Measurements from ENCODE around the gene GALK2.
"Not testable (repeated sequence)": the region's sequence is repeated elsewhere in the genome, so short reads cannot be mapped to it uniquely, and the experiment has no call there.

GALK2 gene

DNA sequence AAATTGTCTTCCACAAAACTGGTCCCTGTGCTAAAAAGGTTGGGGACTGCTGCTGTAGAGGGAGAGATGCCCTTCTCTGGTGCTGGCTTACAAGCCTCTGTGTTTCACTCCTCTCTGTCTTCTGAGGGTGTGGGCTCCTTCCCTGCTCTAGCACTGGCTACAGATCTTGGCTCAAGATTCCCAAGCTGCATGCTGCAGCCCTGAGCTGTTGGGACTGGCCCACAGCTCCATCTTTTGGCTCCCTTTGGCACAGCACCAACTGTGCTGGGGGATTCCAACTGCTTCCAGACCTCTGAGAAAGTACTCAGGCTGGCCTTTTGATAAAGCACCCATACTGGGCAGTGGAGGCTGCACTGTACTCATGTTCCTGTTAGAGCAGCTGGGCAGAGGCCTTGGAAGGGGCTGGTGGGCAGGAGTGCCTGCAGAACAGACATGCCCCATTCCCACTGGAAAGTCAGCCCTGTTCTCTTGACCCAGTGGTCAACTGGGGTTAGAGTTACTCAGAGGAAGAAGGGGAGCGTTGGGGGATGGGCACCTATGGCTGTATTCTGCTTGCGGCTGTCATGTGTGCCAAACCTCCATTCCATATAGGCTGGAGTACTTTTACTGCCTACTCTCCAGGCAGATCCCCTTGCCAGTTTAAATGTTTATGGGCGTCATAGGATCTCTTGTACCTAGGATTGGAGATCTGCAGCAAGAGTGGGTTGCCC, 55.7 kb downstream of the GALK2 start:
- peak in 1 of 2 experiments; percentile 9 for DNase-seq

DNA sequence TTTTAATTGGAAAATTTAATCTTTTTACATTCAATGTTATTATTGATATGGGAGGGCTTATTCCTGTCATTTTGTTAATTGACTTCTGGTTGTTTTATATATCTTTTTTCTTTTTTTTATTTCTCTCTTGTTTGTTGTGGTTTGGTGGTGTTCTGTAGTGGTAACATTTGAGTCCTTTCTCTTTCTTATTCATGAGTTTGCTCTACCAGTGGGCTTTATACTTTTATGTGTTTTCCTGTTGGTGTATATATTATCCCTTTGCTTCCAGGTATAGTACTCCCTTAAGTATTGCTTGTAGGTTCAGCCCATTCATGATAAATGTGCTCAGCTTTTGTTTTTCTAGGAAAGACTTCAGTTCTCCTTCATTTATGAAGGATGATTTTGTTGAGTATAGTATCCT, 57.6 kb downstream of the GALK2 start:
- DNase-seq, result no peak

DNA sequence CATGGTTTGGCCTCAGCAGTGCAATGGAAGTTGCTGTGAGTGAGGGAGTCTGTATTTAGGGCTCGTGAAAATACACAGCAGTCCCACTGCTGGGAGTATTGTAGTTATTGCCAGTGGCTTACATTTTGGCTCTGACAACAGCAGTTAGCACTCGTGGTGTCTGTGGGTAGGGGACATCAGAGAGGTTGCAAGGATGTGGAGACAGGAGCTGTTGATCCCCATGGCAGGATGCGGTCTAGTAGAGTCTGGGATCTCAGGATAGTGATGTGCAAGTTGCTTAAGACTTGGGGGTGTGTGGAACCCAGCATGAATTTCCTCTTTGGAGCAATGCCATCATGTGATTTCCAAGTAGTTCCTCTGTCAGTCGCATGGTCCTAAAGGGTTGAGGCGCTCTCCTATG, 59.9 kb downstream of the GALK2 start:
- no peak for DNase-seq

DNA sequence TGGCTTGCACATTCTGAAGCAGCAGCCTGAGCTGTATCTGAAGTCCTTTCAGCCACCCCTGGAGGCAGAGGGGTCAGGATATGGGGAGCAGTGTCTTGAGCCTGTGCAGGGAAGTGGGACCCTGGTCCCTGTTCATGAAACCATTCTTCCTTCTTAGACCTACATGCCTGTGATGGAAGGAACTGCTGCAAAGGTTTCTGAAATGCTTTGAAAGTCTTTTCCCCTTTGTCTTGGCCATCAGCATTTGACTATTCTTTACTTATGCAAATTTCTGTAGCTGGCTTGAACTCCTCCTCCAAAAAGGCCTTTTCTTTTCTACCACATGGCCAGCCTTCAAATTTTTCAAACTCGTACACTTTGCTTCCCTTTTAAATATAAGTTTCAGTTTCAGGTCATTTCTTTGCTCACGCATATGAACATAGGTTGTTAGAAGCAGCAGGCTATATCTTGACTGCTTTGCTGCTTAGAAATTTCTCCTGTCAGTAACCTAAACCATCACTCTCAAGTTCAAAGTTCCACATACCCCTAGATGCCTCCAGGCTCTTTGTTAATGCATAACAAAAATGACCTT, 62.3 kb downstream of the GALK2 start:
- no peak for DNase-seq

DNA sequence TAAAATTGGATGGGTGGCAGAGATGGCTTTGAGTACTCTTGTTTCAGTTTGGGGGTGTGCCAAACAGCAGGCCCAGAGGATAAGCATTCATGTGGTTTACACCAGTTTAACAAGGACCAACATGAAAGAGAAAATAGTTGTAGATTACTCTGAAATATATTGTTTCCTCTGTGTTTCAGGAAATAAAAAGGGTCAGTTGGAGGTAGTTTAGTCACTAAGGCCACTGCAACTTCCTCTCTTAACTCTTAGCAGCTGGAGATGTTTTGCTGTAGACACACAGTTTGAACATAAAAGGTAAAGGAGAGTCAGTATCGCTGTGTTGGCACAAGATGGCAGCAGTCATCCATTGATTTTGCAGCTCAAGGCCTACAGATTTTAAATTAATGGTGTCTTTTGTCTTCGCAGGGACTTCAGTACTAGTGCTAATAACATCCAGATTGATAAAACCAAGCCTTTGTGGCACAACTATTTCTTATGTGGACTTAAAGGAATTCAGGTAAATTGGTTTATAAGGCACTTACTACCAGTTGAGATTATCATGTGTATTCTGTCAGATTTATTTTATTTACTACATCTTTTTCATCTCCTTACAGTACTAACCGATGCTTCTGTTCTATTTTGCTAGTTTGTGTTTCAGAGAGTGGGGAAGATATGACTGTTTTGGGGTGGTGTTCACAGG, 65.5 kb downstream of the GALK2 start:
- DNase-seq, result peak; percentile 21 to 28

GRCh38 chr15:49236869-49237268, 66.8 kb downstream of the GALK2 start:
- DNase-seq, result no peak

DNA sequence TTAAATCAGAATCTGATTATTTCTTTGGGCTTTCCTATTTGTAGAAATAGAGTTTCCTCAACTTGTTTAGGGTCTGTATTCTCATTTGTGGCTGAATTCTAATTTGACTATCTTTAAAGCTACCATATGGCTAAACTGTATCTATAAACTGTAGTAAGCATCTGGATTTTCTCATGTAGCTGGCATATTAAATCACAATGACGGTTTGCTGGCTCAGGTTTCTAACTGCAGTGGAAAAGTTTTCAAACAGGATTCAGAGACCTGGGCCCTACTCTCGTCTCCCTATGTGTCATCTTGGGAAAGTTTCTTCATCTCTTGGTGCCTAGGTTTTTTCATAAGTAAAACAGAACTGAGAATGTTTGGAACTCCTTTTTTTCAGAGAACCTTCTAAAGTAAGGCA, 68.3 kb downstream of the GALK2 start:
- no peak for DNase-seq

DNA sequence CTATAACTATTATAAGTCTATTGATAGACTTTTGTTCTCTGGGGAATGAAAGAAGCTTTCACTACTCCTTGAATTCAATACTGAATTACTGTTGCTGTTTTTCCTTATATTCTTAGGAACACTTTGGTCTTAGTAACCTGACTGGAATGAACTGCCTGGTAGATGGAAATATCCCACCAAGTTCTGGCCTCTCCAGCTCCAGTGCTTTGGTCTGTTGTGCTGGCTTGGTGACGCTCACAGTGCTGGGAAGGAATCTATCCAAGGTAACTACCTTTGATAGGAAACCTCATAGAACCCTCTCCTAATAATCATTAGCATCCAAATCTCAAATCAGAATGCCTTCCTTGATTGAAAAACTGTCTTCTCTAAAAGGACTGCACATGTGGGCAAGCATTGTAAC, 69.1 kb downstream of the GALK2 start:
- no peak for DNase-seq

GRCh38 chr15:49242820-49243219, 72.8 kb downstream of the GALK2 start:
- DNase-seq, result no peak

- no peak for DNase-seq
Measured at GRCh38 chr15:49247556-49248110, 77.6 kb downstream of the GALK2 start.

GRCh38 chr15:49248291-49248690, 78.2 kb downstream of the GALK2 start:
- DNase-seq, result no peak

DNA sequence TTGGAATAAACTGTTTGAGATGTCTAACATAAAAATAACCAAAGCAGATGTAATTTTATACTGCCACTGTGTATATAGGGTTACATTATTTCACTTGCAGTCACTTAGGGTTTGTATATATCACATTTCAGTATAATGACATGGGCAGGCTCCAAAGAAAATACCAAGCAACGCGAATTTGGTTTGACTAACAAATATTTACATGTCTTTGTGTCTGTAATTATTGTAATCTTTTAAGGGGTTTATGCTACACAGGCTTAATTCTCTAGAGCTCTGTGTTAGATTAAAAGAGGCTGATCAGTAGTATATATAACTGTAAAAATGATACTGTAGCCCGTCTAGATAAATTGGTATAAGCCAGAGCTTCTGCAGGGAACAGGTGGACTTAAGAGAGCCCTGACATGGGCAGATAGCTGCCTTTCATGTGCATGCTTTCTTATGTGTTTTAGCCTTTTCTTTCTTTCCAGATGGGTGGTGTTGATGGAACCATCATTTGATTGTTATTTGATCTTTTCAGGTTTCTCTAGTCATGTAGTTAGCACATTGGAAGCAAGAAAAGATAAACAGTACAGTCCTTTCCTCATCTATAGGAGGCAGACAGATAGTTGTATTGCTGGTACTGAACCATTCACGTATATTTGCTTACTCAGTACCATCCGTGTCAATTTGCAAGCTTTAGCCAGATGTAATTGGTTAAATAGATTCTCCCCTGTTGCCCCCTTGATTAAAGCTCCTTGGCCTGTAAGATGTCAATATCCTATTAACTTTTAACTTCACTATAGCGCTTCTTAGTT, 86.1 kb downstream of the GALK2 start:
- no peak for DNase-seq

- DNase-seq, result not testable (repeated sequence)
Measured at GRCh38 chr15:49265117-49265516, 95.1 kb downstream of the GALK2 start.

DNA sequence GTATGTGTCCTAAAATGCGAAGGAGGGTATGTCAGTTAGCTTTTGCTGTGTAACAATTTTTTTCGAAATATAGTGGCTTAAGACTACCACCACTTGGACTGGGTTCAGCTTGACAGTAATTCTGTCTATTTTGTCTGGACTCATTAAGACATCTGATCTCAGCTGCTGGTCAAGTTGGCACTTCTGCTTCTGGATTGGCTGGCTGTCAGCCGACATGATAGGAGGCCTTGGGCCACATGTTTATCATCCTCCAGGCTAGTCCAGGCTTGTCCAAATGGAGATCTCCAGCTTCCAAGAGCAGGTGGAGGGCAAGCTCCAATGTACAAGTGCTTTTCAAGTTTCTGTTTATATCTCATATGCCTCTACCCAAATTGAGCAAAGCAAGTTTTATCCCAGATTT, 95.9 kb downstream of the GALK2 start:
- peak in 1 of 2 experiments; percentile 8 for DNase-seq

DNA sequence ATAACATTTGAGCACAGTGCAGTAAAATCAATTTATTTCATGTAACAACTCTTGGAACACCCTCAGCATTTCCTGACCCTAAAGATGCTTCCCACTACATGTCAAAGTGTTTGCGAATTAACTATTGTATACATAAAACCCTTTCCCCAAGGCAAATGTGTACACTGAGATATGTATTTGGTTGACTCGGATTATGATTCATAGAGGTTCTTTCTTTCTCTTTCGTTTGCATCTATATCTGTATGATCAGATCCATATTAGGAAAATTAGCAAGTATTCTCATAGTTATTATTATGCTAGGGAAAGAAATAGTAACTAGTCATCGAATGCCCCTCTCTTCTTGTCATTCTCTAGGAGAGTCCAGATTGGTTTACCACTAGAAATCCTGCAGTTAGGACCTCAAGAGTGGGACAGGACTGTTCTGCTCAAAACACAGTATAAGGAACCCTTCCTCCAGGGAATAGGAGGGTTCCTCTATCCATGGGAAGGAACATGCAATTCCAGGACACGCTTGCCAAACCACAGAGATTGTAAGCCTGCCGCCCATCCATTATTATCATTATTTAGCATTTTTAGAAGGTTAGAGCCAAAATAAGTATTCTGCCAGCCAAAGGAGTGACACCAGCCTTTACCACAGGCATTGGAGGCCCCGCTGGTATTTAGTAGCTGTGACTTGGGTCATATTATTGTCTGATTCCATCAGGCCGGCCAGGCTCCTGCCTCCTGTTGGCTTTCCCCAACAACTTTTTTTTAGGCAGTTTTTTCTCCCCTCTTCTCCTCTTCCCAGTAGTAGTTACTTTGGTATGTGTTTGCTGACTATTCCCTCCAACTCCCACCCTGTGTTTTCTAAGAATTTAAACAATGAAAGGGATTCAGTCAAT, 100.7 kb downstream of the GALK2 start:
- DNase-seq, result no peak

GRCh38 chr15:49273734-49274318, 103.8 kb downstream of the GALK2 start:
- DNase-seq, result no peak

- no peak for DNase-seq
Measured at GRCh38 chr15:49278751-49279150, 108.7 kb downstream of the GALK2 start.

DNA sequence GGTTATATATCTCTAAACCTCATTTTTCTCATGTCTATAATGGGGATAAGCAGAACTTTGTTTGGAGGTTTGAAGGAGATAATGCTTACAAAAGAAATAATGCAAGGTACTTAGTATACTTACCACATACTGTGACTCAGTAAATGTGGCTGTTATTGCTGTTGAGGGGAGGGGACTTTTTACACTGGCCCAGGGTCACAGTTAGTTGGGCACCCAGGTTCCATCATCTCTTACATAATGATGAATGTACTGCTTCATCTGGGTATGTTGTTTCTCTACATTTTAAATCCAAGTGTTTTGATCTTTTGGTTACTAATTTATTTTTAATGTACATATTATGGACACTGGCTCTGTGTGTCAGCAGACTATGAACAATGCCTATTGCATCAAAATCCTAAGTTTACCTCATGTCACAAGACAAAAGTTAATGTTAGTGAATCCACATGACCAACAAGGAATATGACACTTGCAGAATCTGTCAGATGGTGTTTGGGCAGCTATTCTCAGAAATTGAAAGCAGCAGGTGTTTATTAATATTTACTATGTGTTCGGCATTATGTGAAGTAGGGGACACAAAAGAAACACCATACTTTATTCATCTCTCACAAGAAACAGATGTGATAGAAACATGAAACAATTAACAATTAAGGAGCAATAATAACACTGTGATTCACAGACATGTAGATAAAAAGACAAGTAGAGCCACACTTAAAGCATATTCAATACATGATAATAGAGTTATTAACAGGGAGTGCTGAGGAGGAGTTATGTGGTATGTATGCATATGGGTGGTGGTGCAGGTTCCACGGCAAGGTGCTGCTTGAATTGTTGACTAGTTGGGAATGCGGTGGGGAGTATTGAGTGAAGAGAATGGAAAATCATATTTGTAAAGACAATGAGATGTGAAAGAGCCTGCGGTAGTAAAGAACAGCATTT, 109.7 kb downstream of the GALK2 start:
- no peak for DNase-seq

- no peak for DNase-seq
Measured at GRCh38 chr15:49282366-49282765, 112.3 kb downstream of the GALK2 start.

GRCh38 chr15:49286649-49287404, 116.8 kb downstream of the GALK2 start:
- no peak for DNase-seq
